SU-DHL-6 (cell line): Measurements from ENCODE around the gene PPP4R1.

Source experiments
- H2AFZ ChIP-seq: fragments of 200-600 bp; sonication (generic); 2 replicates; pipeline ENCODE4 v1.6.1; 2014; ENCODE audit warnings: low read depth, mild to moderate bottlenecking, moderate library complexity, mixed read lengths, antibody characterized with exemption, low read length; ENCODE audit not compliant: severe bottlenecking
- H3F3A ChIP-seq: fragments of 200-600 bp; shearing (Covaris generic); 2 replicates; pipeline ENCODE4 v1.6.0; 2016; ENCODE audit warnings: antibody characterized with exemption, mild to moderate bottlenecking; ENCODE audit not compliant: insufficient read depth
- H3K27ac ChIP-seq: fragments of 200-600 bp; sonication (generic); 2 replicates; pipeline ENCODE4 v1.5.1; 2016; ENCODE audit warnings: low read depth, mild to moderate bottlenecking, low read length, moderate library complexity, mixed read lengths
- H3K27me3 ChIP-seq: fragments of 200-600 bp; sonication (generic), shearing (Covaris generic); 2 replicates; pipeline ENCODE4 v1.6.0; 2014; ENCODE audit warnings: mild to moderate bottlenecking, low read length
- H3K36me3 ChIP-seq: fragments of 200-600 bp; sonication (generic); 2 replicates; pipeline ENCODE4 v1.6.1; 2014; ENCODE audit warnings: mild to moderate bottlenecking, low read length, mixed read lengths
- H3K4me2 ChIP-seq: fragments of 300-600, 200-600 bp; shearing (Covaris generic), sonication (generic); 2 replicates; pipeline ENCODE4 v1.6.0; 2014; ENCODE audit warnings: low read length, low read depth, mild to moderate bottlenecking; ENCODE audit not compliant: poor library complexity, severe bottlenecking
- H3K4me3 ChIP-seq: fragments of 200-600 bp; sonication (generic); 2 replicates; pipeline ENCODE4 v1.5.1; 2014; ENCODE audit warnings: antibody characterized with exemption, low read length, mild to moderate bottlenecking, mixed read lengths; ENCODE audit not compliant: insufficient read depth, poor library complexity, severe bottlenecking
- H3K79me2 ChIP-seq: fragments of 200-600 bp; sonication (generic); 2 replicates; pipeline ENCODE4 v1.6.1; 2014; ENCODE audit warnings: mild to moderate bottlenecking, low read length, moderate library complexity; ENCODE audit not compliant: insufficient read depth
- H3K9ac ChIP-seq: fragments of 200-600 bp; sonication (generic); 2 replicates; pipeline ENCODE4 v1.7.0; 2014; ENCODE audit warnings: mild to moderate bottlenecking, low read length
- H3K9me2 ChIP-seq: fragments of 200-600 bp; sonication (generic); replicated peaks from 2 replicates; pipeline ENCODE4 v1.6.1; 2014; ENCODE audit warnings: low read length; ENCODE audit not compliant: insufficient read depth
- H3K9me3 ChIP-seq: fragments of 200-600 bp; sonication (generic); 2 replicates; pipeline ENCODE4 v1.6.1; 2014; ENCODE audit warnings: low read length, mixed read lengths; ENCODE audit not compliant: insufficient read depth
- H4K20me1 ChIP-seq: fragments of 200-600 bp; sonication (generic); 2 replicates; pipeline ENCODE4 v1.6.1; 2014; ENCODE audit warnings: low read depth, mild to moderate bottlenecking, antibody characterized with exemption, low read length, moderate library complexity, mixed read lengths
- EZH2phosphoT487 ChIP-seq: fragments of 200-600 bp; sonication (generic), shearing (Covaris generic); conservative IDR thresholded peaks from 2 replicates; pipeline ENCODE4 v1.6.1; 2018; ENCODE audit warnings: mild to moderate bottlenecking, antibody characterized with exemption, low read length, moderate library complexity, mixed read lengths
- TF ChIP-seq, protein P1 (sequence below): fragments of 200-600 bp; sonication (generic); IDR thresholded peaks from one replicate; pipeline ENCODE4 v1.5.1; 2017; ENCODE audit warnings: antibody characterized with exemption, mild to moderate bottlenecking, low read length, moderate library complexity; ENCODE audit not compliant: insufficient read depth, poor library complexity, severe bottlenecking

PPP4R1 gene

DNA sequence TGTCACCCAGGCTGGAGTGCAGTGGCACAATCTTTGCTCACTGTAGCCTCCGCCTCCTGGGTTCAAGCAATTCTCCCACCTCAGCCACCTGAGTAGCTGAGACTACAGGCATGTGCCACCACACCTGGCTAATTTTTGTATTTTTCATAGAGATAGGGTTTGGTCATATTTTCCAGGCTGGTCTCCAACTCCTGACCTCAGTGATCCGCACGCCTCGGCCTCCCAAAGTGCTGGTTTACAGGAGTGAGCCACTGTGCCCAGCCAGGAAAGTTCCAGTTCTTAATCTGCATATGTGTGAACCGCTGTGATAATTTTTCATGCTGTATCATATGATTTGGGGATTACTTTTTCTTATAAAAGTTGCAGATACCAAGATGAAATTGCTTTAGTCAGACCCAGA, 14.6 kb upstream of the PPP4R1 start:
- Histone ChIP-seq H3K27ac (no peak overlapping the region), H3K4me2 (no peak overlapping the region), H3K27me3 (no peaks in the 10 kb centered on the region), H2AFZ (no peak overlapping the region), H3K9me2 (no peaks in the 10 kb centered on the region), H3K4me3 (no peak overlapping the region), H3K79me2 (no peaks in the 10 kb centered on the region), H3K9ac (no peak overlapping the region), H3K9me3 (no peaks in the 10 kb centered on the region), H3K36me3 (no peaks in the 10 kb centered on the region), H4K20me1 (no peaks in the 10 kb centered on the region), H3F3A (no peaks in the 10 kb centered on the region)
- no peak for TF ChIP-seq EZH2phosphoT487

DNA sequence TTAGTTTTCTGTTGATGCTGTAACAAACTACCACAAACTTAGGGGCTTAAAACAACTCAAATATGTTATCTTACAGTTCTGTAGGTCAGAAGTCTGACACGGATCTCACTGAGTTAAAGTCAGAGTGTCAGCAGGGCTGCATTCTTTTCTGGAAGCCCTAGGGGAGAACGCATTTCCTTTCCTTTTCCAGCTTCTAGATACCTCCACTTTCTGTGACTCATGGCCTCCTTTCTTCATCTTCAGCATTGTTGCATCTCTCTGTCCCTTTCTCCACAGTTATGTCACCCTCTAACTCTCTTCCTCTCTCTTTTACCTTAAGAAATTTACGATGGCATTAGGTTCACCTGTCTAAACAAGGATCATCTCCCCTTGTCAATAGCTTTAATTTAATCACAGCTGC, 13.3 kb upstream of the PPP4R1 start:
- Histone ChIP-seq H3K4me3 (no peak overlapping the region), H3K79me2 (no peaks in the 10 kb centered on the region), H3K27ac (no peak overlapping the region), H3K27me3 (no peaks in the 10 kb centered on the region), H3K9ac (no peak overlapping the region), H4K20me1 (no peaks in the 10 kb centered on the region), H3K4me2 (no peak overlapping the region), H2AFZ (no peak overlapping the region), H3F3A (no peaks in the 10 kb centered on the region), H3K36me3 (no peaks in the 10 kb centered on the region), H3K9me3 (no peaks in the 10 kb centered on the region), H3K9me2 (no peaks in the 10 kb centered on the region)
- TF ChIP-seq EZH2phosphoT487, result no peak
- TF ChIP-seq, protein P1, sequence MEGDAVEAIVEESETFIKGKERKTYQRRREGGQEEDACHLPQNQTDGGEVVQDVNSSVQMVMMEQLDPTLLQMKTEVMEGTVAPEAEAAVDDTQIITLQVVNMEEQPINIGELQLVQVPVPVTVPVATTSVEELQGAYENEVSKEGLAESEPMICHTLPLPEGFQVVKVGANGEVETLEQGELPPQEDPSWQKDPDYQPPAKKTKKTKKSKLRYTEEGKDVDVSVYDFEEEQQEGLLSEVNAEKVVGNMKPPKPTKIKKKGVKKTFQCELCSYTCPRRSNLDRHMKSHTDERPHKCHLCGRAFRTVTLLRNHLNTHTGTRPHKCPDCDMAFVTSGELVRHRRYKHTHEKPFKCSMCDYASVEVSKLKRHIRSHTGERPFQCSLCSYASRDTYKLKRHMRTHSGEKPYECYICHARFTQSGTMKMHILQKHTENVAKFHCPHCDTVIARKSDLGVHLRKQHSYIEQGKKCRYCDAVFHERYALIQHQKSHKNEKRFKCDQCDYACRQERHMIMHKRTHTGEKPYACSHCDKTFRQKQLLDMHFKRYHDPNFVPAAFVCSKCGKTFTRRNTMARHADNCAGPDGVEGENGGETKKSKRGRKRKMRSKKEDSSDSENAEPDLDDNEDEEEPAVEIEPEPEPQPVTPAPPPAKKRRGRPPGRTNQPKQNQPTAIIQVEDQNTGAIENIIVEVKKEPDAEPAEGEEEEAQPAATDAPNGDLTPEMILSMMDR, result no peak

DNA sequence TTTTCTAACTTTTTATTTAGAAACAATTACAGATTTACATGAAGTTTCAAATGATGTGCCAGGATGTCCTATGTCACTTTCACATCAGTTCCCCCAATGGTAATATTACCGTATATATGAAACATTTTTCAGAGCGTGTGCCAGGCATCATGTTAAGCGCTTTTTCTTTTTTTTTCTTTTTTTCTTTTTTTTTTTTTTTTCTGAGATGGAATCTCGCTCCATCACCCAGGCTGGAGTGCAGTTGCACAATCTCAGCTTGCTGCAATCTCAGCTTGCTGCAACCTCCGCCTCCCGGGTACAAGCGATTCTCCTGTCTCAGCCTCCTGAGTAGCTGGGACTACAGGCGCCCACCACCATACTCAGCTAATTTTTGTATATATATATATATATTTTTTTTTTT, 5.6 kb upstream of the PPP4R1 start:
- H3K9me3 ChIP-seq, result no peaks in the 10 kb centered on the region
- H3K27ac ChIP-seq, result no peak overlapping the region
- no peaks in the 10 kb centered on the region; the same call in 1 of the 2 replicates for H3F3A ChIP-seq

DNA sequence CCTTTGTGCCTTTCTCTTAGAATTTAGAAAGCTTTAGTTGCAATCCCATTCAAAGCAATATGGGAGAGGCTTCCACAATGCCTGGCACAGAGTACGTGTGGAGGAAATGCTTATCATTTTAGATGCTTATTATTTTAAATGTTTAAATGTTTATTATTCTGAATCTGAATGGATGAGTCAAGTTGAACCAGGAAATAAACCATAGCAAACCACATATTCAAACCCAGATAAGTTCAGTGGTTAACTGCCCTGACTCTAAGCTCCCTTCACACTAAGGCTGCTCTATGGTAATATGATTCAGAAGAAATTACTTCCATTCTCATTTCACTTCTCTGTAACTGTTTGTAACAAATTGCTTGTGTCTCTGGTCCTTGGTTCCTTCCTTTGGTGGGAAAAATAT, 5.2 kb upstream of the PPP4R1 start:
- no peaks in the 10 kb centered on the region for H3K9me3 ChIP-seq
- H3K27ac ChIP-seq, result no peak overlapping the region
- no peaks in the 10 kb centered on the region for H3K79me2 ChIP-seq
- H4K20me1 ChIP-seq, result no peaks in the 10 kb centered on the region
- no peak for TF ChIP-seq EZH2phosphoT487
- TF ChIP-seq, protein P1, result no peak
- H3K9me2 ChIP-seq, result no peaks in the 10 kb centered on the region
- H3K9ac ChIP-seq, result no peak overlapping the region
- H3K4me2 ChIP-seq, result no peak overlapping the region
- no peaks in the 10 kb centered on the region for H3K27me3 ChIP-seq
- no peak overlapping the region for H3K4me3 ChIP-seq
- H3K36me3 ChIP-seq, result no peaks in the 10 kb centered on the region
- H3F3A ChIP-seq, result no peaks in the 10 kb centered on the region; the same call in 1 of the 2 replicates
- no peak overlapping the region for H2AFZ ChIP-seq

More for the DNA sequence above, 5.6 kb upstream of the PPP4R1 start:
- Histone ChIP-seq H3K27me3 (no peaks in the 10 kb centered on the region), H3K9ac (no peak overlapping the region), H3K9me2 (no peaks in the 10 kb centered on the region), H2AFZ (no peak overlapping the region), H3K36me3 (no peaks in the 10 kb centered on the region), H3K4me3 (no peak overlapping the region), H3K79me2 (no peaks in the 10 kb centered on the region), H3K4me2 (no peak overlapping the region), H4K20me1 (no peaks in the 10 kb centered on the region)
- TF ChIP-seq, protein P1, result no peak
- no peak for TF ChIP-seq EZH2phosphoT487
